HEK293 (cell line): Measurements from ENCODE around the gene TXNRD3.

Experiments used
- CTCF ChIA-PET: fragments of 350-600 bp; formaldehyde crosslinking; extraction: SDS; loops from one replicate; lab custom pipeline; 2021; ENCODE audit warnings: antibody characterized with exemption; lab: Yijun Ruan, JAX
- POLR2A ChIA-PET: fragments of 300-600 bp; formaldehyde crosslinking; extraction: SDS; loops from one replicate; lab custom pipeline; 2020; ENCODE audit warnings: antibody characterized with exemption, inconsistent platforms; lab: Yijun Ruan, JAX
- H3K27ac ChIP-seq: fragments of 200-500 bp; sonication (Bioruptor generic); 2 replicates; pipeline ENCODE4 v1.5.1; 2014; ENCODE audit warnings: low read depth, low read length, control low read depth, inconsistent platforms; ENCODE audit errors: extremely low read depth
- H3K36me3 ChIP-seq, 2 experiments: fragments of 200-500 bp in 1 of 2; sonication (Bioruptor generic) in 1 of 2; 1 replicate in 1 of 2; 2 replicates in 1 of 2; pipeline ENCODE4 v1.5.1; 2014 to 2017; ENCODE audit warnings: inconsistent platforms in 2 of 2, low read length in 2 of 2; ENCODE audit not compliant: control insufficient read depth in 2 of 2, insufficient read depth in 1 of 2
- H3K4me1 ChIP-seq: fragments of 200-500 bp; sonication (Bioruptor generic); 2 replicates; pipeline ENCODE4 v1.5.1; 2014; ENCODE audit warnings: mild to moderate bottlenecking, low read length, inconsistent platforms; ENCODE audit not compliant: control insufficient read depth, insufficient read depth
- H3K4me3 ChIP-seq: 2 replicates; pipeline ENCODE4 v1.5.1; 2011; ENCODE audit warnings: low read depth, mild to moderate bottlenecking, control low read depth, low read length, moderate library complexity
- H3K9me3 ChIP-seq: fragments of 200-500 bp; sonication (Bioruptor generic); 2 replicates; pipeline ENCODE4 v1.5.1; 2014; ENCODE audit warnings: low read depth, low read length, inconsistent platforms; ENCODE audit not compliant: control insufficient read depth, insufficient read depth
- BCL11A ChIP-seq: fragments of 450-650 bp; formaldehyde crosslinking; IDR thresholded peaks from 2 replicates; pipeline ENCODE4 v1.5.1; 2016; ENCODE audit warnings: low read depth, missing biosample characterization, missing genetic modification characterization
- PRDM4 ChIP-seq: fragments of 450-650 bp; formaldehyde crosslinking; IDR thresholded peaks from 2 replicates; pipeline ENCODE4 v1.5.1; 2017; ENCODE audit warnings: missing biosample characterization, missing genetic modification characterization
- WT1 ChIP-seq: fragments of 450-650 bp; formaldehyde crosslinking; IDR thresholded peaks from 2 replicates; pipeline ENCODE4 v1.5.1; 2016; ENCODE audit warnings: missing biosample characterization, missing genetic modification characterization
- ZBTB20 ChIP-seq: fragments of 450-650 bp; formaldehyde crosslinking; IDR thresholded peaks from 2 replicates; pipeline ENCODE4 v1.5.1; 2016; ENCODE audit warnings: missing biosample characterization, missing genetic modification characterization
- ZNF155 ChIP-seq: fragments of 450-650 bp; formaldehyde crosslinking; IDR thresholded peaks from 2 replicates; pipeline ENCODE4 v1.5.1; 2016; ENCODE audit warnings: missing biosample characterization, missing genetic modification characterization
- ZNF175 ChIP-seq: fragments of 450-650 bp; formaldehyde crosslinking; IDR thresholded peaks from 2 replicates; pipeline ENCODE4 v1.5.1; 2016; ENCODE audit warnings: missing biosample characterization, missing genetic modification characterization
- ZNF211 ChIP-seq: fragments of 450-650 bp; formaldehyde crosslinking; IDR thresholded peaks from 2 replicates; pipeline ENCODE4 v1.5.1; 2016; ENCODE audit warnings: low read depth, missing biosample characterization, missing genetic modification characterization
- ZNF23 ChIP-seq: fragments of 450-650 bp; formaldehyde crosslinking; IDR thresholded peaks from 2 replicates; pipeline ENCODE4 v1.5.1; 2016; ENCODE audit warnings: missing biosample characterization, missing genetic modification characterization, borderline replicate concordance
- ZNF449 ChIP-seq: fragments of 450-650 bp; formaldehyde crosslinking; IDR thresholded peaks from 2 replicates; pipeline ENCODE4 v1.5.1; 2017; ENCODE audit warnings: missing biosample characterization, mild to moderate bottlenecking, missing genetic modification characterization, moderate library complexity
- ZNF510 ChIP-seq: fragments of 450-650 bp; formaldehyde crosslinking; IDR thresholded peaks from 2 replicates; pipeline ENCODE4 v1.5.1; 2018; ENCODE audit warnings: mild to moderate bottlenecking, missing genetic modification characterization, missing biosample characterization; ENCODE audit not compliant: insufficient replicate concordance
- ZNF514 ChIP-seq: fragments of 450-650 bp; formaldehyde crosslinking; IDR thresholded peaks from 2 replicates; pipeline ENCODE4 v1.5.1; 2016; ENCODE audit warnings: missing biosample characterization, missing genetic modification characterization
- ZNF518A ChIP-seq: fragments of 450-650 bp; formaldehyde crosslinking; conservative IDR thresholded peaks from 2 replicates; pipeline ENCODE4 v1.5.1; 2016; ENCODE audit warnings: low read depth, missing biosample characterization, missing genetic modification characterization
- ZNF544 ChIP-seq: fragments of 450-650 bp; formaldehyde crosslinking; IDR thresholded peaks from 2 replicates; pipeline ENCODE4 v1.5.0; 2017; ENCODE audit warnings: missing biosample characterization, missing genetic modification characterization
- ZNF626 ChIP-seq: fragments of 450-650 bp; sonication (Bioruptor Pico); formaldehyde crosslinking; IDR thresholded peaks from 2 replicates; pipeline ENCODE4 v1.5.1; 2018; ENCODE audit warnings: missing biosample characterization, missing genetic modification characterization, inconsistent platforms
- ZNF768 ChIP-seq: fragments of 450-650 bp; formaldehyde crosslinking; IDR thresholded peaks from 2 replicates; pipeline ENCODE4 v1.5.1; 2018; ENCODE audit warnings: missing biosample characterization, mild to moderate bottlenecking, missing genetic modification characterization
- ZNF785 ChIP-seq: fragments of 450-650 bp; formaldehyde crosslinking; IDR thresholded peaks from 2 replicates; pipeline ENCODE4 v1.5.1; 2016; ENCODE audit warnings: missing biosample characterization, missing genetic modification characterization
- ZSCAN30 ChIP-seq: fragments of 450-650 bp; IDR thresholded peaks from 2 replicates; pipeline ENCODE4 v1.5.1; 2018; ENCODE audit warnings: missing biosample characterization, mild to moderate bottlenecking, missing genetic modification characterization, moderate library complexity
- ZXDB ChIP-seq: fragments of 450-650 bp; formaldehyde crosslinking; IDR thresholded peaks from 2 replicates; pipeline ENCODE4 v1.5.1; 2016; ENCODE audit warnings: missing biosample characterization, missing genetic modification characterization

The TXNRD3 gene

GRCh38 chr3:126616931-126617330 is 38.0 kb downstream of the TXNRD3 start (continued):
- no peak for TF ChIP-seq ZNF518A (tag by site-specific recombination)

- Histone ChIP-seq H3K36me3 (peaks cover 4 to 55% of the 10 kb centered on the region in 2 experiments; a peak in 1 of 3 replicates), H3K9me3 (no peaks in the 10 kb centered on the region), H3K4me1 (no peaks in the 10 kb centered on the region), H3K27ac (no peak overlapping the region), H3K4me3 (no peak overlapping the region)
- ChIA-PET POLR2A (no interaction called here), CTCF (interaction anchor here (0.7 kb wide), 1 partner anchor 12 kb away, joined by 6 read pairs; no protein-coding TSS in a partner anchor)
- TF ChIP-seq ZBTB20 = no peak
- no peak for TF ChIP-seq ZNF544
- TF ChIP-seq ZNF211 = no peak
- TF ChIP-seq ZNF514 = no peak
- no peak for TF ChIP-seq ZXDB
- no peak for TF ChIP-seq BCL11A (tag by site-specific recombination)
- TF ChIP-seq ZNF510 (tag by site-specific recombination) = no peak
- TF ChIP-seq ZNF175 (tag by site-specific recombination) = no peak
- no peak for TF ChIP-seq WT1 (tag by site-specific recombination)
- TF ChIP-seq ZNF785 = no peak
- no peak for TF ChIP-seq ZNF626 (tag by site-specific recombination)
- no peak for TF ChIP-seq ZNF449 (tag by site-specific recombination)
- TF ChIP-seq ZNF23 (tag by site-specific recombination) = no peak
- TF ChIP-seq ZNF768 = no peak
- no peak for TF ChIP-seq ZNF155 (tag by site-specific recombination)
- TF ChIP-seq ZSCAN30 (tag by site-specific recombination) = no peak
- no peak for TF ChIP-seq PRDM4 (tag by site-specific recombination)
These were observed 41.3 kb downstream of the TXNRD3 start for GRCh38 chr3:126613479-126614188.
